Esophagus squamous epithelium (tissue), 4 donors: ENCODE results near the gene MYO5A.

Experiments used
- CTCF ChIP-seq, 6 experiments: fragments of 450-650 bp in 4 of 6; fragments of 200-600 bp in 2 of 6; sonication (generic) in 2 of 6; IDR thresholded peaks; one replicate each; pipeline ENCODE4 v1.5.1; 2016 to 2019; ENCODE audit warnings: antibody characterized with exemption in 6 of 6, mild to moderate bottlenecking in 4 of 6, moderate library complexity in 4 of 6
- POLR2A ChIP-seq, 4 donors: fragments of 450-650 bp; IDR thresholded peaks; one replicate each; pipeline ENCODE4 v1.6.1; 2017; ENCODE audit warnings: antibody characterized with exemption in 4 of 4, mild to moderate bottlenecking in 4 of 4, moderate library complexity in 3 of 4

GRCh38 chr15:52438047-52438446, 90.6 kb downstream of the MYO5A start:
- TF ChIP-seq CTCF (IDR thresholded peaks at IDR 0.05) (no peak), POLR2A (IDR thresholded peaks at IDR 0.05) (no peak)
